ENCODE results near the gene NMNAT2.

NMNAT2 gene

GRCh38 chr1:183237046-183237445 lies 181.1 kb downstream of the NMNAT2 start:
- DNase-seq (ENCODE audit: low read depth in 2 of 2) = no peak

GRCh38 chr1:183236158-183236725 lies 181.9 kb downstream of the NMNAT2 start:
- DNase-seq (ENCODE audit: low read depth in 2 of 2) = no peak

DNA sequence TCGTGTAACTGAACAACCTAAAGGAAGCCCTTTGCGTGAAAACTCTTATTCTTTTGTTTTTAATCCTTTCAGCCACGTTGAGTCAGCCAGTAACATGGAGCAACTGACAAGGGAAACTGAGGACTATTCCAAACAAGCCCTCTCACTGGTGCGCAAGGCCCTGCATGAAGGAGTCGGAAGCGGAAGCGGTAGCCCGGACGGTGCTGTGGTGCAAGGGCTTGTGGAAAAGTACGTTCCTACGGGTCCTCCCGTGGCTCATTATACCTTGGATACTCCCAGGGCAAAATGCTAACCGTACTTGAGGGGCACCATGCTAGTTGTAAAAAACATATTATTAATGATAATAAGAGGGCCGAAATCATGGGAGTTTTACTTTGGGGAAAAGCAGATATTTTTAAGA lies 182.7 kb downstream of the NMNAT2 start:
- DNase-seq (ENCODE audit: low read depth in 2 of 2) = no peak

DNA sequence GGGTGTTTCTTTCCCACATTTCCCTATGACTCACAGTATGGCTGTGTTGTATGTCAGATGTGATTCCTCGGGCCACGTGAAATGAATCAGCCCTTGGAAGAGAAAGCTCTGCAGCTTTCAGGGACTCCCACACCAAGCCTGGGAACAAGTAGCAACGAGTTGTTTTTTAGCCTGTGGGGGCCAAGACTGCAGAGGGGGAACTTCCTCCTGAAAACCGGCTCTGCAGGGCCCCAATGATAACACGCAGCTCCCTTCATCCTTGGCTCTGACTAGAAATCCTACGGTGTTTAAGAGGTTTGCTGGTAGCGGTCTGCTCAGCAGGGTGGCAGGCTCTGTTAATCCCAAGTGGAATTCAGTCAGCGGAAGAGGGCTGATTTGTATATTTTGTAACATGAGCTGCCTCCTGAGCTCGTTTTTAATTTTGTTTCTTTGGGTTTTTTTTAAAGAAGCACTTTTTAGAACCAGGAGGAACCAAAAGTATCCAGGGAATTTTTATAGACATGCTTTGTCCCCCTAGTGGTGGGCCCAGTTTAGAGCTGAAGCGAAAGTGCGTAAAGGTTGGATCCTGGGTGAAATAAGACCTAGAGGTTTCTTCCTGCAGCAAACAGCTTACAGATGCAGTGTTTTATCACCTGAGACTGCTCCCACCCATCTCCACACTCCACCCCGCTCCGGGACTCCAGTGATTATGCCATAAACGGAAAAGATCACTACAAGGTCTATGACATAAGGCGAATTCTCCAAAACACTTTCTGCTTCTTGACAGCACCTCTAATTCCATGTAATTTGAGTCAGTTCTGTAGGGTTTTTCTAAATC lies 183.3 kb downstream of the NMNAT2 start:
- DNase-seq (ENCODE audit: low read depth in 2 of 2) = no peak

DNA sequence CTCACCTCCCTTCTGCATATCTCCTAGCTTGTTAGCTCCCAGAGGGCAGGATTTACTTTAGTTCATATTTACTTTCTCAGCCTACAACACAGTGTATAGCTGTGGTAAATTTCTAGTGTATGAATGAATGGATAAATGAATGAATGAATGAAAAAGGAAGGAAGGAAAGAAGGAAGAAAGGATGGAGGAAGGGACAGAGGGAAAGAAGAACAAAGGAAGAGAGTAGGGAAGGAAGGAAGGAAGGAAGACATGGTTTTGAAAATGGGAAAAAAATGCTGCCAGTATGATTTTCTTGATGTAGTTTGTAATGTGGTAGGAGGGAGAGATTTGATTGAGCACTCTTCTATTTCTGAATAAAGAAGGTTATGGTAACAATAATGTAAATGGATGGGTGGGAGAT lies 185.1 kb downstream of the NMNAT2 start:
- DNase-seq (ENCODE audit: low read depth in 2 of 2) = no peak

- DNase-seq (ENCODE audit: low read depth in 2 of 2) = no peak
Measured at GRCh38 chr1:183231545-183231944, 186.6 kb downstream of the NMNAT2 start.

DNA sequence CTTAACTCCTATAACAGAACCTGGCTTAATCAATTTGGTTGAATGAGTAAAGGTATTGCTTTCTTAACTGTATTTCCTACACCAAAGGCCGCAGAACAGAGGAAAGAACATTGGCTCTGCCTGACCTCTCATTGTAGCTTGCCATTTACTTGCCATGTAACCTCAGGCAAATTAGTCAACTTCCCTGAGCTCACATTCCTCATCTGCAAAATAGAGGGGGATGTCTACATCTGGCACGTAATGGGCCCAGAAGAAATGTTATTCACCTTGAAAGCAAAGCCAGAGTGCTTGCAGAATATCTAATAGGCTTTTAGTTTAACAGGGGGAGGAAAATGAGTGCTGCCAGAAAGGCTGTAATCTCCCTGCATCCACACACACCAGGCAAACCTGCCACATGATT lies 187.8 kb downstream of the NMNAT2 start:
- DNase-seq (ENCODE audit: low read depth in 2 of 2) = no peak

DNA sequence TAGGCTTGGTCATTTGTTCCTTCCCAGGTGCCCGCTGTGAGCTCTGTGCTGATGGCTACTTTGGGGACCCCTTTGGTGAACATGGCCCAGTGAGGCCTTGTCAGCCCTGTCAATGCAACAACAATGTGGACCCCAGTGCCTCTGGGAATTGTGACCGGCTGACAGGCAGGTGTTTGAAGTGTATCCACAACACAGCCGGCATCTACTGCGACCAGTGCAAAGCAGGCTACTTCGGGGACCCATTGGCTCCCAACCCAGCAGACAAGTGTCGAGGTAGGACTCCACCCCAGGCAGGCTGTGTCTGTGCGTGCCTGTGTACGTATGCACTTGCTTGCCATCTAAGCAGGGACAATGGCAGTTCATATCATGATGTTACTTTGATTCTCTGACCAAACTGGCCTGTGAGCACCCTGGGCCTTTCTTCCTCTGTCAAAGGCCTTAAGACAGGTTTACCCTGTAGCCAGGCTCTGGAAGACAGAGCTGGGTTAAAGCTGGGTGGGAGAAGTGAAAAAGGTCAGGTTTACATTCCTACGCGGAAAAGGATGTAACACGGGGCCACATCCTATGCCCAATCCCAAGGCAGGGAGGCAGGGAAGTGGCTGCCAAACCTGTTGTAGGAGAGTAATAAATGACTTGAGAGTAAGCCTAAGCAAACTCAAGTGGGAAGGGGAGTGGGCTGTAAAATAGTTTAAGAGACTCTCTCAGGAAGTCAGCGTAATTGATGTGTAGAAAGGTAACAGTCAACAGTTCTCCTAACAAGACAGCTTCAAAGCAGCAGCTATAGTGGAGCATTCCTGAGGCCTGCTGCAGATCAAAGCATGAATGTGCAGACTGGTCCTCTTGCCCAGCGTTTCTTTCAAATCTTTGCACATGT lies 189.6 kb downstream of the NMNAT2 start:
- DNase-seq (ENCODE audit: low read depth in 2 of 2) = no peak

- DNase-seq (ENCODE audit: low read depth in 2 of 2) = peak in 1 of 2 donors; percentile 17
Measured at GRCh38 chr1:183227422-183228346, 190.5 kb downstream of the NMNAT2 start.

DNA sequence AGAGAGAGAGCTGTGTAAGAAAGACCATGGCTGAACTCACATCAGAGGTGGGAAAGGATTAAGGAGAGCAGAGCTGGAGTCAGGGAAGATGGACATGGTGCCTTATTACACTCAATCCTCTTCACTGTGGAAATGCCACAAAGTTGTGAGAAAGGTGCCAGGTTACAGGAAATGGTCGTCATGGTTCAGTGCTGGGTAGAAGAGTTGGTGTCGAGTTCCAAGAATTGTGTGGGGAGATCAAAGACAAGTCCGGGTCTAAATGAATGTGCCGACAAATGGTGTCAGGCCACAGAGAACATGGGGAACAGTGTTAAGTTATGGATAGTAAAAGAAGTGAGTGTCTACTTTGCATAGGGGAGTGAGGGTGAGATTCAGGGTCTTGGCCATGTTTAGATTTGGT lies 191.2 kb downstream of the NMNAT2 start:
- DNase-seq (ENCODE audit: low read depth in 2 of 2) = no peak

GRCh38 chr1:183226361-183226760 lies 191.8 kb downstream of the NMNAT2 start:
- DNase-seq (ENCODE audit: low read depth in 2 of 2) = no peak

- DNase-seq (ENCODE audit: low read depth in 2 of 2) = no peak
Measured at GRCh38 chr1:183223467-183223866, 194.7 kb downstream of the NMNAT2 start.

DNA sequence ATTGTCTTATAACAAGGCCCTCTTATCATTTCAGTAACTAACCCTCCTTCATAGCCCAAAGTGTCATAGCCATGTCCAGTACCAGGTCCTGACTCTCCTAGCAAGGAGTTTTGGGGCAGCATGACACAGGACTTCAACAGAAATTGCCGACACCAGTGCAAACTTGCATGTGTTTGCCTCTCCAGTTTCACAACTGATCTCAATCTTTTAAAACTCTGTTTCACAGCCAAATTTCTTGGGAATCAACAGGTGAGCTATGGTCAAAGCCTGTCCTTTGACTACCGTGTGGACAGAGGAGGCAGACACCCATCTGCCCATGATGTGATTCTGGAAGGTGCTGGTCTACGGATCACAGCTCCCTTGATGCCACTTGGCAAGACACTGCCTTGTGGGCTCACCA lies 195.3 kb downstream of the NMNAT2 start:
- DNase-seq (ENCODE audit: low read depth in 2 of 2) = no peak

GRCh38 chr1:183219616-183220009 lies 198.6 kb downstream of the NMNAT2 start:
- DNase-seq (ENCODE audit: low read depth in 2 of 2) = no peak

DNA sequence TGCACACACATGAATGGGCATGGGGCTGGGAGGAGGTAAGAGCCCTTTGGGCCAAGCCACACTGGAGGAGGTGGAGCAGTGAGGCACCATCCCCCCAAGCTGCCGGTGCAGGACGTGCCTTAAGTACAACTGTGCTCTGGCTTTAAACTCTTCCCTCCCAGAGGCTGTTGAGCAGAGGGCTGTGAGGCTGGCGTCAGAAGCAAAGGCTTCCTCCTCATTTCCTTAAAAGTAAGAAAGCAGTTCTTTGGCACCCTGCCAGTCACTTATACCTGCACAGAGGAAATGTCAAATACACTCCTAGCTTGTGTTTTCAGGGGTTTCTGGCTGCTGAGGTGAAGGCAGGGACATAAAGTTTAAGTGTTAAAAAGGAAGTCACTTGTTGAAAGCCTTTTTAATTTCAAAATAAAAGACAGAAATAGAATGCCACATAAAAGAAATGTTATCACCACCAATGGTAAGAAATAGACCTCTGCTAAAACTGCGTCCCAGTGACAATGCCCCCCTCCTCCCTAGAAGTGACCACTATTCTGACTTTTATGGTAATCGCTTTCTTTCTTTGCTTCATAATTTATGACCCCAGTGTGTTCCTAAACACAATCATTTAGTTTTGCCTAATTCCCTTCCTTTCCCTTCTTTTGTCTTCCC lies 199.1 kb downstream of the NMNAT2 start:
- peak in 1 of 2 donors; percentile 12 for DNase-seq (ENCODE audit: low read depth in 2 of 2)

DNA sequence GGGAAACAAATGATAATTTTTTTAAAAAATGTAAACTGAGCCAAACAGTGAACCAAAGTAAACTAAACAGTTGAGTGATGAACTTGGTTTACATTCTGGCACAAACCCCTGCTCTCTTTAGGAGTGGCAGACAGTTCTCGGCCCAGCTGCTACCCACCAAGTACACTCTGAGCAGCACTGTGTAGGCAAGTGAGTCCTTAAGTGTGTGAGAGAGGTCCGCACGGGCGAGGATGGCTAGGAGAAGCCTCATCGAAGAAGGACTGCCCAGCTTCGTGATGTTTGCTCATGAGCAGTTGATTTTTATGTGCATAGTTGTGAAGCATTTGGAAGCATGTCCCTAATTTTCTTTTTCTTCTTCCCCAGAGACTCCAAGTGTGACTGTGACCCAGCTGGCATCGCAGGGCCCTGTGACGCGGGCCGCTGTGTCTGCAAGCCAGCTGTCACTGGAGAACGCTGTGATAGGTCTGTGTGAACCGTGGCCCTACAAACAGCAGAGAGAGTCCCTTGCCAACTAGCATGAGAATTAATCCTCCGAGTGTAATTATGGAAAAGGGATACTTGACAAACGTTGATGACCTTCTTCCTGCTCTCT lies 200.1 kb downstream of the NMNAT2 start:
- no peak for DNase-seq (ENCODE audit: low read depth in 2 of 2)

- no peak for DNase-seq (ENCODE audit: low read depth in 2 of 2)
Measured at GRCh38 chr1:183215936-183216335, 202.2 kb downstream of the NMNAT2 start.

- DNase-seq (ENCODE audit: low read depth in 2 of 2) = no peak
Measured at GRCh38 chr1:183215076-183215720, 203.0 kb downstream of the NMNAT2 start.

GRCh38 chr1:183214021-183214970 lies 203.9 kb downstream of the NMNAT2 start:
- no peak for DNase-seq (ENCODE audit: low read depth in 2 of 2)

All from activated CD4-positive, alpha-beta T cell treated with anti-CD3 and anti-CD28 coated beads for 24 hours (primary cell).